Renal pelvis (tissue), 4 donors: ENCODE data around the gene SHROOM1. TPM values are rescaled to one million over a fixed set of nuclear protein-coding genes. Genes with fewer than 3 reads are reported as not detected.
"Not testable (repeated sequence)": the region's sequence is repeated elsewhere in the genome, so short reads cannot be mapped to it uniquely, and the experiment has no call there.

Experiments
- DNase-seq: peaks from one replicate; pipeline ENCODE4 v3.0.0-alpha.2; 2013
- polyA plus RNA-seq, 3 donors: library from polyadenylated mRNA; unstranded; fragments of 120-200 nt; gene quantifications; one replicate each; pipeline ENCODE4 v1.2.1, GENCODE V29; 2013; ENCODE audit not compliant: insufficient read length in 3 of 3

SHROOM1 gene
- polyA plus RNA-seq, 3 donors, result 12.7 to 20.9 (median 20.6) TPM

DNA sequence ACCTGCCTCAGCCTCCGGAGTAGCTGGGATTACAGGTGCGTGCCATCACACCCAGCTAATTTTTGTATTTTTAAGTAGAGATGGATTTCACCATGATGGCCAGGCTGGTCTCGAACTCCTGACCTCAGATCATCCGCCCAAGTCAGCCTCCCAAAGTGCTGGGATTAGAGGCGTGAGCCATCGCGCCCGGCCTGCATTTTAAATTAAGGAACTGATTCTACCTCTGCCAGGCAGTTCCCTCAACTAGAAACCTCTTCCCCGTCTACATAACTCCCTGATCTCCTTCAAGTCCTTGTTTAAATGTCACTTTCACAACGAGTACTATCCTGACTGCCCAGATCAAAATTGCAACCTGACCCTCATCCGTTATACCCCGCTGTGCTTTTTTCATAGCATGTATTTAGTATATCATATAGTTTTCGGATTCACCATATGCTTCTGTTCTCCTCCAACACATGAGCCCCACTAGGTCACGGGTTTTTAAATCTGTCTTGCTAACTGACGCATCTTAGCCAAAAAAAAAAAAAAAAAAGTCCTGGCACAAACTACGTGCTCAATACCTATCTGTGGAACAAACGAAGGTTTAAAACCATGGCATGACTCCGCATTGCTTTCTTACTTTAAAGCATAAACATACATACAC lies 18.2 kb downstream of the SHROOM1 start:
- DNase-seq, result no peak

DNA sequence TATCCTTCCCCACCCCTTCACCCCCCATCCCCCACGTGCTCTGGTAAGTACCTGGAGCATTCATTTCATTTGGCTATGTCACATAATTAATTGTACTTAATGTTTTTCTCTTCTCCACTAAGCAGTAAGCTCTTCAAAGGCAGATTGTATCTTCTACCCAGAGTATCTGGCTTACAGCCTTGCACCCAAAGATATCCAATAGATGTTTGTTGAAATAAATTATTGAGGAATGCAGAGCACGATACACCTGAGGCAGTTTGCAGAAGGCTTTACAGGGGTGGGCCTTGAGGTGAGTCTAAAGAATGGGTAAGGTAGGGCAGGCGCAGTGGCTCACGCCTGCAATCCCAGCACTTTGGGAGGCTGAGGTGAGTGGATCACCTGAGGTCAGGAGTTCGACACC lies 19.8 kb downstream of the SHROOM1 start:
- DNase-seq, result no peak

DNA sequence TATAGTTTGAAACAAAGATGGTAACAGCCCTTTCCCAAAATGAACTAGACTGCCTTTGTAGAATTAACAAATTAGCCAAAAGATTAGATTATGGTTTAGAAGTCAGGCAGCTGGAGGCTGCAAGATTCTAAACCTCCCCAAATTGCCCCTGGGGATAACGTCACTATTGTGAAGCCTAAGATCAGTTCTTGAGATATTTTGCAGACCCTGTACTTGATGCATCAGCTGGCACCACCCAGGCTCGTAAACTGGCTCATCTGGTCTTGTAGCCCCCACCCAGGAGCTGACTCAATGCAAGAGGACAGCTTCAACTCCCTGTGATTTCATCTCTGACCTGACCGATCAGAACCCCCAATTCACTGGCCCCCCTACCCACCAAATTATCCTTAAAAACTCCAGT lies 21.6 kb downstream of the SHROOM1 start:
- DNase-seq, result no peak

DNA sequence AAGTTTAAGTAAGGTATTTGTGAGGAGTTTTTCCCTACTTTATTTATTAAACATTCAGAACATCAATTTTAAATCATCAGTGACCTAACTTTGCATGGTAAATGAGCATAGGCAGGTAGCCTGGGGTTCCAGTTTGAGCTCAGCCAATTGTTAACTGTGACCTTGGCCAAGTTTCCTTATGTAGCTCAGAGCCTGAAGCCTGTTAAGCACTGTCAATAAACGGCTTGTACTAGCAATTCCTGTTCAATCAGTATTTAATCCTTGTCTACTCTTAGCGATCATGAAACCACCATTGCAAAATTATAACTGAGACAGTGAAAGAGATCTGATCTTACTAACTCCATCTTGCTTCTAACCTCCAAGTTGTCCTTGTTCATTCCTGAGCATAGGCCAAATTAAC lies 22.0 kb downstream of the SHROOM1 start:
- DNase-seq, result no peak

DNA sequence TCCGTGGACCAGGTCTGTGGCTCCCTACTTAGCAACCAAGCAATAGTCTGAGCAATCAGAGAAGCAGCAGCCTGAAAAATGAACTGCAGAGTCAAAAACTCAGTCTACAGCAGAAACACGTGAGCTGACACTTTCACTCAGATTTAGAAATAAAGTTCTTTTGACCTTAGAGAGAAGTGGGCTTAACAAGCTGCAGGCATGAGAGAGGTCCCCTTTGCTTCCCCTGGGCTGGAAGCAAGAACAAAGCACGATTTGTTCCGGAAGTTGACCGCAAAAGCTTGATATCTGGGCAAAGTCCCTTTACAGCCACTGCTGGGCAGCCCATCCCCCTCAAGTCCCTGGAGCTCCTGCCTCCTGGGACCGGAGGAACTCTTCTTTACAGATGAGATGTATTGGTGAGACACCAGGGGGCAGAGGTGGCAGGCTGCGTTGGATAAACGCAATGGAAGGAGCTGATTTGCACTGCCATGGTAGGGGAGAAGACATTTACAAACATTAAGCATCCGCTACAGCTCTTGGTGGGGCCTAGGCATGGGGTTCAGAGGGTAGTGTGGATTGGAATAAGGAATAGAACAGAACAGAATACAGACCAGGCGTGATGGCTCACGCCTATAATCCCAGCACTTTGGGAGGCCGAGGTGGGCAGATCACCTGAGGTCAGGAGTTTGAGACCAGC lies 23.1 kb downstream of the SHROOM1 start:
- no peak for DNase-seq

DNA sequence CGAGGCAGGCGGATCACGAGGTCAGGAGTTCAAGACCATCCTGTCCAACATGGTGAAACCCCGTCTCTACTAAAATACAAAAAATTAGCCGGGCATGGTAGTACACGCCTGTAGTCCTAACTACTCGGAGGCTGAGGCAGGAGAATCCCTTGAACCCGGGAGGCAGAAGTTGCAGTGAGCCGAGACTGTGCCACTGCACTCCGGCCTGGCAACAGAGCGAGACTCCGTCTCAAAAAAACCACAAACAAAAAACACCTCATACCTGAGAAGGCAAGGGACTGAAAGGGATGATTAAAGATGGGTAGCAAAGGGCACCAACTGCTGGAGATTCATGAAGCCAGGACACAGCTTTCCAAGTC lies 23.7 kb downstream of the SHROOM1 start:
- DNase-seq, result not testable (repeated sequence)

DNA sequence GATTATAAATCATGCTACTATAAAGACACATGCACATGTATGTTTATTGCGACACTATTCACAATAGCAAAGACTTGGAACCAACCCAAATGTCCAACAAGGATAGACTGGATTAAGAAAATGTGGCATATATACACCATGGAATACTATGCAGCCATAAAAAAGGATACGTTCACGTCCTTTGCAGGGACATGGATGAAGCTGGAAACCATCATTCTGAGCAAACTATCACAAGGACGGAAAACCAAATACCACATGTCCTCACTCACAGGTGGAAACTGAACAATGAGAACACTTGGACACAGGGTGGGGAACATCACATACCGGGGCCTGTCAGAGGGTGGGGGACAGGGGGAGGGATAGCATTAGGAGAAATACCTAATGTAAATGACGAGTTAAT lies 24.6 kb downstream of the SHROOM1 start:
- DNase-seq, result not testable (repeated sequence)

DNA sequence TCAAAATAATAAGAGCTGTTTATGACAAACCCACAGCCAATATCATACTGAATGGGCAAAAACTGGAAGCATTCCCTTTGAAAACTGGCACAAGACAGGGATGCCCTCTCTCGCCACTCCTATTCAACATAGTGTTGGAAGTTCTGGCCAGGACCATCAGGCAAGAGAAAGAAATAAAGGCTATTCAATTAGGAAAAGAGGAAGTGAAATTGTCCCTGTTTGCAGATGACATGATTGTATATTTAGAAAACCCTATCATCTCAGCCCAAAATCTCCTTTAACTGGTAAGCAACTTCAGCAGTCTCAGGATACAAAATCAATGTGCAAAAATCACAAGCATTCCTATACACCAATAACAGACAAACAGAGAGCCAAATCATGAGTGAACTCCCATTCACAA lies 26.2 kb downstream of the SHROOM1 start:
- DNase-seq, result not testable (repeated sequence)

DNA sequence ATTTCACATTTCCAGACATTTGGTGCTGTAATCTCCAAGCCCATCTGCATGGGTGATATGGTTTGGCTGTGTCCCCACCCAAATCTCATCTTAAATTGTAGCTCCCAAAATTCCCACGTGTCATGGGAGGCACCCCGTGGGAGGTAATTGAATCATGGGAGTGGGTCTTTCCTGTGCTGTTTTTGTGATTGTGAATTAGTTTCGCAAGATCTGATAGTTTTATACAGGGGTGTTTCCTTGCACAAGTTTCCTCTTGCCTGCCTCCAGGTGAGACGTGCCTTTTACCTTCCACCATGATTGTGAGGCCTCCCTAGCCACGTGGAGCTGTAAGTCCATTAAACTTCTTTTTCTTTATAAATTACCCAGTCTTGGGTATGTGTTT lies 27.8 kb downstream of the SHROOM1 start:
- DNase-seq, result not testable (repeated sequence)

DNA sequence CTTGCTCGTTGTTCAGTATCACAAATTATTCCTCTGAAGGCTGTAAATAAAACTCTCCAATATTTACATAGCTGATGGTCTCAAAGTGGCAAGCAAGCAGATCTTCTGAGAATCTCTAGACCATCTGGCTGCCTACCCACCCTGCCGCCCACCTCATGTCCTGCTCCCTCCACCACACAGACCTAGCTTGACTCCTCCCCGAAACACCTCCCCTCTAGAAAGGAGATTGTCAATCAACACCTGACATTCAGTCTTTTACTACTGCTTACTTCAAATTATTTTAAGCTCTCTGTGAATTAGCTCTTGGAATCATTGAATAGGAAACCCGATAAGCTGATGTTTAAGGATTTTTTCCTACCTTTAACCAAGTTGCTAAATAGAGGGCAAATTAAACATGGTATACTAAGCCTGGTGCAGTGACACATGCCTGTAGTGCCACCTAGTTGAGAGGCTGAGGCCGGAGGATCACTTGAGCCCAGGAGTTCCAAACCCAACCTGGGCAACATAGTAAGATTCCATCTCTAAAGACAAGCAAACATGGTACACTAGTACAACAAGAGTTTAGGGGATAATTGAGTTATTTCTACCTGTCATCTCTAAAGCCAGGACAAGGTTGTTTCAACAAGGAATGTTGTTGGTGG lies 28.3 kb downstream of the SHROOM1 start:
- no peak for DNase-seq

DNA sequence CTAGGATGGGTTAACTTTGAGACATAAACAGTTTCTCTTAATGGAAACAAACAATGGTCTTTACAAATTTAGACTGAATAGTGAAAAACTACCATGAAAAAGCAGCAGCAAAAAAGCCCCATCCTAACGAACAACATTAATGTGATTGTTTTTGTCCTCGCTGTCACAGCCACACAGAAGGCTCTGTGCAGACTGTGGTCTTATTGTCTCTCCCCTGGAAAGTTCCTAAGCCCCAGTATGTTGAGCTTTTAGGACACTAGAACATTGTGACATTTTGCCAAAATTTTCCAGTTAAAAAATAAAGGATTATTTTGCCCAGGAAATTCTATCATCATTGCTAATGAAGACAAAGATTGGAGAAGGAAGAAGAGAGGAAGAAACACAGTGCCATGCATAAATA lies 29.9 kb downstream of the SHROOM1 start:
- no peak for DNase-seq

DNA sequence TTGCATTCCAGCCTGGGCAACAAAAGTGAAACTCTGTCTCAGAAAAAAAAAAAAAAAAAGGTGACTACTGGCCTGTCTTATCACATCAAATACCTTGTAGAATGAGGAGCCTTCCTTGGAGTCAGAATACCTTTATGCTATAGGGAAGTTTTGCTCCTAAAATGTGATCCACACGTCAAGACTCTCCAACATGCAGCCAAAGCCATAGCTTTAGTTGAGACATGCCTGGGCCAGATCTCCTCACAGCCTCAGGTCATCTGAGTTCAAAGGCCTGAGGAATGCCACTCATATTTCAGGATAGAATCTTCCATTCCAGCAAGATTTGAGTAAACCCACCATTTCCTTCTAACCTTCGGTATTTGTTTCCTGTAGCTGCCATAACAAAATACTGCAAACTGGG lies 31.1 kb downstream of the SHROOM1 start:
- DNase-seq, result no peak

DNA sequence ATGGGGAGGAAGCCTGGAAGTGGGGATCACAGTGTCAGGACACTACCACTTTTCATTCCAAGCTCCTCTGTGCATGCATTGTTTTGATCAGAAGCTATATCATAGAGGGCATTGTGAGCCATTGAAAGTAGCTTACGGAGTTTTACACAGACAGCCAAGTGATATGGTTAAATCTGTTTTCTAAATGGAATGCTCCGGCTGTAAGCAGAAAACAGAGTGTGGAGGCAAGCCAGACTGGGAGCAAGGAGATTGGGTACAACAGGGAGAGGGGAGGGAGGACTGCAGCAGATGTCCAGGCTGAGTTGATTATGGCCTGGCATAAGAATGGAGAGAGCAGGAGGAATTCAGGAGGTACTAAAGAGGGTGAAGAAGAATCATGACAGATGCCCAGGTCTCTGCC lies 32.8 kb downstream of the SHROOM1 start:
- DNase-seq, result no peak

DNA sequence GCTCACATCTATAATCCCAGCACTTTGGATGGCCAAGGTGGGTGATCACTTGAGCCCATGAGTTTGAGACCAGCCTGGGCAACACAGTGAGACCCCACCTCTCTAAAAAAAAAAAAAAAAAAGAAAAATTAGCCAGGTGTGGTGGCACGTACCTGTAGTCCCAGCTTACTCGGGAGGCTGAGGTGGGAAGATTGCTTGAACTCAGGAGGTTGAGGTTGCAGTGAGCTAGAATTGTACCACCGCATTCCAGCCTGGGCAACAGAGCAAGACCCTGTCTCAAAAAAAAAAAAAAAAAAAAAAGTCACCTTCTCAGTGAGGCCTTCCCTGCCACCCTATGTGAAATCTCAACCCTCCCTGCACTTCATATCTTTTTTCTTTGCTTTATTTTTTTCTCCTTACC lies 39.4 kb downstream of the SHROOM1 start:
- DNase-seq, result no peak

DNA sequence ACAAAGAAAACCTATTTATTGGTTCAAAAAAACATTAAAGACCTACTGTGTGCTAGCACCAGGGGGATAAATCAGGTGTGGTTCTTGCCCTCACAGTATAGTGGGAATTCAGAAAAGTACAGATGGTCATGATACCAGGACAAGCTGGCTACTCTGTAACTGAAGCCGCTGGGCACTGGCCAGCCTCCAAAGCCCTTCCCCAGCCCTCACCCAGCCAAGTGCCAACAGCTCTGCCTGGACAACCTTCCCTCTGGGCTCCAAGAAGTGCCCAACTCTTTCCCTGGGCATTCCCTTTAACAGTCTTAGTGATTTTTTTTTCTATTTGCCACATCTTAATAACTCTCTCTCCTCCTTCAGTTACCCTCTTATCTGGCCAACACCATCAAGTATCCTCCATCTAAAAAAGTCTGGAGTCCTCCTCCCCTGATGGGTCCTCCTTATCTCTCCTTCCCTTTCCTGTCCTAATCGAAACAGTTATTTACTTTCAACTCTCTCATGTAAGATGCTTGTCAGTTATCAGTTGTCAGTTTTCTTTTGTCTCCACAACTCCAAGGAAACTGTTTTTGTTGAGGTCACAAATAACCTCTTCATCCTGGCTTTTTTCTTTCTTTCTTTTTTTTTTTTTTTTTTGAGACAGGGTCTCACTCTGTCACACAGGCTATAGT lies 40.1 kb downstream of the SHROOM1 start:
- DNase-seq, result no peak

DNA sequence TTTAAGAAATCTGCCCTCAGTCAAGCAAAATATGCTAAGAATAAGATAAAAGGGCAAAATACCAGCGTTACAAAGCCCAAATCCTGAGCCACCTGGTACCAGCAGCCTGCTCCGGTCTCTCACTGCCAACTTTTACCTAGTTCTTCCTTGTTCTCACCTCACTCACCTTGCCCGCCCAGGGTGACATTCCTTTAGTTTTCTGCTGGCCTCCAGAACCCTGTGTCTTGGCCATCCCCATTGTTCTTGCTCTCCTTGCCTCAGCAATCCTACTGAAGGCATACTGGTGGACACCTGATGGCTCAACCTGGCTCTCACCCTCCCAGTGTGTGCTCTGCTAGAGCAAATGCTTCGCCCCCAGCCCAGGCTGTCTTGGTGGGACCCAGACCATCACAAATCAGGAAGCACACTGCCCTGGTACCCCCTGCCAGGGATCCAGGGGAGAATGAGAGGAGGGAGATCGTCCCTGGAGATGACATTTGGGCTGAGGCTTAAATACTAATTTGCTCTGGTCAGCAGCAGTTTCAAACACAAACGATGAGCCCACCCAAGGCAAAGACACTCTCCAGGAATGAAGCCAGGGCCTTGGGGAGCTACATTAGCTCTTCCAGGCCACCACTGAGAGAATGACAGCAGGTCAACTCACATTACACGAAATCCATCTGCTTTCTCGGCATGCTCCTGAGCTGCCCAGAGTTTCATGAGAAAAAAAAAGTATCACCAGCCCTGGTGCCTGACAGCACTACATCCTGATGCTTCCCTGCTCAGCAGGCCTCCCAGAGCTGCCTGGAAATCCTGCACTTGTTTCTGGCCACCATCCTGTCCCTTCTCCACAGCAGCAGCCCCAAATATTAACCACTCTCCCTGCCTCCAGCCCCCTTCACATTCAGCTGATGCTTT lies 41.2 kb downstream of the SHROOM1 start:
- DNase-seq, result no peak

DNA sequence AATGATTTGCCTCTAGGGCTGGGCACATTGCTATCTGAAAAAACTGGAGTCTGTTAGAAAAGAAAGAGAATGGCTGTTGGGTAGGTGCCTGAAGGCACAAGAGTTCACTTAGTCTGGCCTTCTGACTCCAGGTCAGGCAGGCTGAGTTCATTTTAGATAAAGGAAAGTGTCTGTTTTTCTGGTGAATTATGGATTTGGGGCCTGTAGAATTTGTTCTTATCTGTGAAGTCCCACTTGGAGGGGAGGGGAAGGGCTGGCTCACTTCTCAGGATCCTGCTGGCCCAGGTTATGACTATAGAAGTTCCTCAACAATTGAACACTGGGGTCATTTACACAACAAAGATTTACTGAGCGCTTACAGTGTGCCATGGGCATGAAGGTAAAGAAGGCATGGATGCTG lies 41.9 kb downstream of the SHROOM1 start:
- DNase-seq, result no peak

DNA sequence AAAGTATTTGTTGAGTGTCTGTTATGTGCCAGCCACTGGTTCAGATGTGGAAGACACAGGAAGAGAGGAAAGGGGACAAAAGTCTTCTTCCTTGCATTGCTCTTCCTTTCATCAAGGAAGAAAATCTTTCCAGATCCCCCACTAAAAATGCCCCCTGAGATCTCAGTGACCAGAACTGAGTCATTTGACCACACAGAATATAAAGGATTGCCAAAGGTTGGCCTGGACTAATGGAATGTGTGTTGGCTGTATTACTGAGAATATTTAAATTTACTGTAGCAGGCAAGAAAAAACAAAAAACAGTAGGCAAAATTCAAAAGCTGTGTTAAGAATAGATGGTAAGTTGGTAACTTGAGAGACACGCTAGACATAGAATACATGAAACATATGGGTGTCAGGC lies 43.4 kb downstream of the SHROOM1 start:
- no peak for DNase-seq

DNA sequence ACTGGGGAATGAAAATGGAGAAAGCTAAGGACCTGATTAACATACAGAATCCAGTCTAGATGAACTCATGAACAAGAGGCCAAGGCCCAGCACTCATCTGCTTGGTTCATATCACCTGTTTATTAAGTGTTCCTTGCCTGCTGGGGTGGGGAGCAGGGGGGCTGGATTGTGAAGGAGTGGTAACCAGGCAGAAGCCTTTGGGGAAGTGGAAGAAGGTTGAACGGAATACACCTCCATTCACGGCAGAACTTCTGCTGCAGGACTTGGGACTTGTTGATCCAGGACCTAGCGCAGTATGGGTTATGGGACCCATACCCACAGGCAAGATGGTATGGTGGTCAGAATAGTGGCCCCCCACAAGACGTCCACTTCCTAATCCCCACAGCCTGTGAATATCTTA lies 44.6 kb downstream of the SHROOM1 start:
- no peak for DNase-seq

DNA sequence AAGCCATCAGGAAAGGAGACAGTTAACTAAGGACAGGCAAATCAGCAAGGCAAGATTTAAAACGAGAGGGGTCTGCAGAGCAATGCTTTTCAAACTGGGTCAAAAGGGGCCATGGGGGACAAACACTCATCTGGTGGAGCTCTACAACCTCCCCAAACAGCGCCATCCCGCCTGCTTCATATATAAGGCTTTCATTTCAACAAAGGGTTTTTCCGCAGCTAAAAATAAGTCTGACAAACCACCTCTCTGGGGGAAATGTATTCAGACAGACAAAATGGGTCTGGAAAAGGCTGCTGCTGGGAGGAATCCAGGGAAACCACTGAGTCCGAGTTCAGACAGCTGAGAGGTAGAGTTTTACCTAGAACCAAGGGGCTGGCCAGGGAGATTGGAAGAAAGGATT lies 45.1 kb downstream of the SHROOM1 start:
- DNase-seq, result no peak

DNA sequence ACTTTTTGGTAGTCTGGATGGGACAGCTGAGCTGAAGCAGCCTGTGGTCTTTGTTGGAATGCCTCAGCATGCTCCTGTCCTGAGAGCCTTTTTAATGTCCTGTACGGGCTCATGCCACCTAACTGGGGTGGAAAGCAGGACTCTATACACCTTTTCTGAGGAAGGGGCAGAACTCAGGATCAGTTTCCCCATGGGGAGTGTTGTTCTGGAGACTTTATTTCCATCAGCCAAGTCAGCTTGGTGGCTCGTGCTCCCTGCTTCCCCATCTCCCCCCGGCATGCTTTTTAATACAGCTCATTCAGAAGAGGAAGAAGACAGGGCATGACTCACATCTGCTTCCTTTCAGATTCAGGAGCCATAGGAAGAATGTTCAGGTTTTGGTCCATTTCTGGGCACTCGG lies 48.3 kb downstream of the SHROOM1 start:
- DNase-seq, result no peak

DNA sequence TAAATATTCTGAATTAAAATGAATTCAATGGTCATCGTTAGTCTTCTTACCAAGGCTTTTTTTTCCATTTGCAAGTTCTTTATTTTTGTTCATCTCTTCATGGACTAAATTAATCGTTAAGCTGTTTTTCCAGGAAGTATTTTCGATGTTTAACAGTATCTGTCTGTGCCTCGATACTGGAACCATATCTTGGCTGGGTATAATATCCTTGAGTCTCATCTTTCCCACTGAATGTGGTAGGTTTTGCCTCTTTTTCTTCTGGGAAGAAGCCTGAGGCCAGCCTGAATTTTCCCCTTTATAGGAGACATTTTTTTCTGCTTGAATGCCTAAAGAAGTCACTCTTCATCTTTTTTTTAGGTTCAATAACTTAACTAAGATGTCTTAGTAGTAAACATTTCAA lies 49.4 kb downstream of the SHROOM1 start:
- no peak for DNase-seq
